Thyroid gland (tissue), 4 donors: Measurements from ENCODE around the gene BANP.
"Not testable (repeated sequence)": the region's sequence is repeated elsewhere in the genome, so short reads cannot be mapped to it uniquely, and the experiment has no call there.

Experiments used
- POLR2A ChIP-seq, 2 donors: fragments of 450-650 bp; IDR thresholded peaks; one replicate each; pipeline ENCODE4 v1.6.1; 2017; ENCODE audit warnings: antibody characterized with exemption in 2 of 2, mild to moderate bottlenecking in 2 of 2, moderate library complexity in 1 of 2
- TF ChIP-seq, protein P1 (sequence below), 6 experiments: fragments of 200-600 bp in 3 of 6; fragments of 450-650 bp in 3 of 6; sonication (generic) in 3 of 6; IDR thresholded peaks; one replicate each; pipeline ENCODE4 v1.5.1; 2016 to 2019; ENCODE audit warnings: antibody characterized with exemption in 6 of 6, mild to moderate bottlenecking in 2 of 6, inconsistent platforms in 1 of 6, moderate library complexity in 1 of 6

GRCh38 chr16:87998184-87998793 is 47.1 kb downstream of the BANP start:
- TF ChIP-seq, protein P1, sequence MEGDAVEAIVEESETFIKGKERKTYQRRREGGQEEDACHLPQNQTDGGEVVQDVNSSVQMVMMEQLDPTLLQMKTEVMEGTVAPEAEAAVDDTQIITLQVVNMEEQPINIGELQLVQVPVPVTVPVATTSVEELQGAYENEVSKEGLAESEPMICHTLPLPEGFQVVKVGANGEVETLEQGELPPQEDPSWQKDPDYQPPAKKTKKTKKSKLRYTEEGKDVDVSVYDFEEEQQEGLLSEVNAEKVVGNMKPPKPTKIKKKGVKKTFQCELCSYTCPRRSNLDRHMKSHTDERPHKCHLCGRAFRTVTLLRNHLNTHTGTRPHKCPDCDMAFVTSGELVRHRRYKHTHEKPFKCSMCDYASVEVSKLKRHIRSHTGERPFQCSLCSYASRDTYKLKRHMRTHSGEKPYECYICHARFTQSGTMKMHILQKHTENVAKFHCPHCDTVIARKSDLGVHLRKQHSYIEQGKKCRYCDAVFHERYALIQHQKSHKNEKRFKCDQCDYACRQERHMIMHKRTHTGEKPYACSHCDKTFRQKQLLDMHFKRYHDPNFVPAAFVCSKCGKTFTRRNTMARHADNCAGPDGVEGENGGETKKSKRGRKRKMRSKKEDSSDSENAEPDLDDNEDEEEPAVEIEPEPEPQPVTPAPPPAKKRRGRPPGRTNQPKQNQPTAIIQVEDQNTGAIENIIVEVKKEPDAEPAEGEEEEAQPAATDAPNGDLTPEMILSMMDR (IDR thresholded peaks at IDR 0.05), result not testable (repeated sequence)
- not testable (repeated sequence) for TF ChIP-seq POLR2A (IDR thresholded peaks at IDR 0.05)
